ENCODE measurements around the gene ABCC1.

Gene ABCC1

GRCh38 chr16:16143038-16143763 lies 193.8 kb downstream of the ABCC1 start:
- TF ChIP-seq, protein P1, sequence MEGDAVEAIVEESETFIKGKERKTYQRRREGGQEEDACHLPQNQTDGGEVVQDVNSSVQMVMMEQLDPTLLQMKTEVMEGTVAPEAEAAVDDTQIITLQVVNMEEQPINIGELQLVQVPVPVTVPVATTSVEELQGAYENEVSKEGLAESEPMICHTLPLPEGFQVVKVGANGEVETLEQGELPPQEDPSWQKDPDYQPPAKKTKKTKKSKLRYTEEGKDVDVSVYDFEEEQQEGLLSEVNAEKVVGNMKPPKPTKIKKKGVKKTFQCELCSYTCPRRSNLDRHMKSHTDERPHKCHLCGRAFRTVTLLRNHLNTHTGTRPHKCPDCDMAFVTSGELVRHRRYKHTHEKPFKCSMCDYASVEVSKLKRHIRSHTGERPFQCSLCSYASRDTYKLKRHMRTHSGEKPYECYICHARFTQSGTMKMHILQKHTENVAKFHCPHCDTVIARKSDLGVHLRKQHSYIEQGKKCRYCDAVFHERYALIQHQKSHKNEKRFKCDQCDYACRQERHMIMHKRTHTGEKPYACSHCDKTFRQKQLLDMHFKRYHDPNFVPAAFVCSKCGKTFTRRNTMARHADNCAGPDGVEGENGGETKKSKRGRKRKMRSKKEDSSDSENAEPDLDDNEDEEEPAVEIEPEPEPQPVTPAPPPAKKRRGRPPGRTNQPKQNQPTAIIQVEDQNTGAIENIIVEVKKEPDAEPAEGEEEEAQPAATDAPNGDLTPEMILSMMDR (IDR thresholded peaks at IDR 0.05; ENCODE audit: low read depth, low read length): peak; percentile 62
- TF ChIP-seq POLR2A (IDR thresholded peaks at IDR 0.05; ENCODE audit: extremely low read depth, insufficient read length): no peak
- TF ChIP-seq MYC (IDR thresholded peaks at IDR 0.05; ENCODE audit: low read depth, low read length): no peak
- TF ChIP-seq MAX (IDR thresholded peaks at IDR 0.05; ENCODE audit: low read depth, low read length): no peak
- DNase-seq (ENCODE audit: low read depth): peak; percentile 68
- no peak overlapping the region for H3K4me3 ChIP-seq (ENCODE audit: low read depth, low read length)

- no peak for TF ChIP-seq POLR2A (IDR thresholded peaks at IDR 0.05; ENCODE audit: extremely low read depth, insufficient read length)
- no peak for TF ChIP-seq MAX (IDR thresholded peaks at IDR 0.05; ENCODE audit: low read depth, low read length)
- TF ChIP-seq MYC (IDR thresholded peaks at IDR 0.05; ENCODE audit: low read depth, low read length): no peak
- TF ChIP-seq, protein P1 (IDR thresholded peaks at IDR 0.05; ENCODE audit: low read depth, low read length): no peak
- no peak for DNase-seq (ENCODE audit: low read depth)
- no peak overlapping the region for H3K4me3 ChIP-seq (ENCODE audit: low read depth, low read length)
These were observed 194.5 kb downstream of the ABCC1 start for GRCh38 chr16:16143931-16144330.

DNA sequence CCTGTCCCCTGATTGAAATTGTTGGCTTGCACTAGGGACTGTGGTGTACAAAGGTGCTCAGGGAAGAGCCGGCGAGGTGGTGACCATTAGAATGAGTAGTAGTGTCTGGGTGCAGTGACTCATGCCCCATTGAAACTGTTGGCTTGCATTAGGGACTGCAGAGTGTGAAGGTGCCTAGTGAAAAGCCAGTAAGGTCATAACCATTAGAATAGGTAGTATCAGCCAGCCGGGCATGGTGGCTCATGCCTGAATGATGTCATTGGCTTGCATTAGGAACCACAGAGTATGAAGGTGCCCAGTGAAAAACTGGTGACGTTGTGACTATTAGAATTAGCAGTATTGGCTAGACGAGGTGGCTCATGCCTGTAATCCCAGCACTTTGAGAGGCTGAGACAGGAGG lies 195.0 kb downstream of the ABCC1 start:
- H3K4me3 ChIP-seq (ENCODE audit: low read depth, low read length): no peak overlapping the region
- no peak for DNase-seq (ENCODE audit: low read depth)
- TF ChIP-seq POLR2A (IDR thresholded peaks at IDR 0.05; ENCODE audit: extremely low read depth, insufficient read length) (no peak), MYC (IDR thresholded peaks at IDR 0.05; ENCODE audit: low read depth, low read length) (no peak), MAX (IDR thresholded peaks at IDR 0.05; ENCODE audit: low read depth, low read length) (no peak)
- TF ChIP-seq, protein P1 (IDR thresholded peaks at IDR 0.05; ENCODE audit: low read depth, low read length): no peak

GRCh38 chr16:16145286-16145685 lies 195.9 kb downstream of the ABCC1 start:
- no peak overlapping the region for H3K4me3 ChIP-seq (ENCODE audit: low read depth, low read length)
- DNase-seq (ENCODE audit: low read depth): no peak
- TF ChIP-seq, protein P1 (IDR thresholded peaks at IDR 0.05; ENCODE audit: low read depth, low read length): no peak
- no peak for TF ChIP-seq MYC (IDR thresholded peaks at IDR 0.05; ENCODE audit: low read depth, low read length)
- no peak for TF ChIP-seq POLR2A (IDR thresholded peaks at IDR 0.05; ENCODE audit: extremely low read depth, insufficient read length)
- no peak for TF ChIP-seq MAX (IDR thresholded peaks at IDR 0.05; ENCODE audit: low read depth, low read length)

GRCh38 chr16:16146380-16147315 lies 197.2 kb downstream of the ABCC1 start:
- DNase-seq (ENCODE audit: low read depth): no peak
- TF ChIP-seq MYC (IDR thresholded peaks at IDR 0.05; ENCODE audit: low read depth, low read length) (no peak), POLR2A (IDR thresholded peaks at IDR 0.05; ENCODE audit: extremely low read depth, insufficient read length) (no peak), MAX (IDR thresholded peaks at IDR 0.05; ENCODE audit: low read depth, low read length) (no peak)
- TF ChIP-seq, protein P1 (IDR thresholded peaks at IDR 0.05; ENCODE audit: low read depth, low read length): no peak
- H3K4me3 ChIP-seq (ENCODE audit: low read depth, low read length): no peak overlapping the region
